HCT116 (cell line): Measurements from ENCODE around the gene TNFRSF12A. TPM values are rescaled to one million over a fixed set of nuclear protein-coding genes. Genes with fewer than 3 reads are reported as not detected.

Experiments used
- ATAC-seq: fragments of 200-7000 bp; cut with Tn5 transposase; 2 replicates; pipeline ENCODE4 v1.9.1; 2020; ENCODE audit warnings: mild to moderate bottlenecking, moderate library complexity
- BruUV-seq: library from RNA; stranded (reverse); fragments of 400-500 nt; replicated peaks from 2 replicates; lab custom pipeline; 2021; lab: Mats Ljungman, UMichigan
- CTCF ChIA-PET: fragments of 300-600 bp; sonication (Branson Sonifier 250); formaldehyde crosslinking; loops from one replicate; lab custom pipeline; 2021; ENCODE audit warnings: antibody characterized with exemption; lab: Charles Lee
- POLR2A ChIA-PET: fragments of 300-600, 350-600 bp; sonication (Branson Sonifier 250); formaldehyde crosslinking; loops from one replicate; lab custom pipeline; 2021; ENCODE audit warnings: antibody characterized with exemption; lab: Charles Lee
- RAD21 ChIA-PET, 2 experiments: fragments of 300-600 bp; sonication (Branson Sonifier 250); formaldehyde crosslinking; loops; one replicate each; lab custom pipeline; 2023; ENCODE audit warnings: low total read pairs in 2 of 2; ENCODE audit not compliant: uncharacterized antibody in 2 of 2, unreplicated experiment in 2 of 2, low non-redundant PET in 1 of 2; lab: Charles Lee
- DNase-seq: peaks from one replicate; pipeline ENCODE4 v3.0.0-alpha.2; 2010; ENCODE audit warnings: low read depth, low spot score
- H2AFZ ChIP-seq: fragments of 200-600 bp; shearing (Covaris generic), sonication (generic); 2 replicates; pipeline ENCODE4 v1.6.1; 2017; ENCODE audit warnings: low read depth, mixed run types, mixed read lengths, antibody characterized with exemption, low read length; ENCODE audit not compliant: poor library complexity, severe bottlenecking
- H3K27ac ChIP-seq: 2 replicates; pipeline ENCODE4 v1.5.1; 2012; ENCODE audit warnings: low read depth, low read length
- H3K27me3 ChIP-seq: fragments of 200-600 bp; sonication (generic); 2 replicates; pipeline ENCODE4 v1.6.1; 2016; ENCODE audit warnings: mixed run types, low read length, mixed read lengths; ENCODE audit not compliant: insufficient read depth
- H3K36me3 ChIP-seq, 2 experiments: fragments of 200-500 bp in 1 of 2; fragments of 200-600 bp in 1 of 2; sonication (Bioruptor generic) in 1 of 2; sonication (generic) in 1 of 2; 2 replicates each; pipeline versions ENCODE4 v1.5.1 to v1.6.1; 2014 to 2016; ENCODE audit warnings: low read length in 2 of 2, inconsistent platforms in 1 of 2, mixed read lengths in 1 of 2, mixed run types in 1 of 2; ENCODE audit not compliant: insufficient read depth in 2 of 2, control insufficient read depth in 1 of 2
- H3K4me1 ChIP-seq, 2 experiments: fragments of 200-600 bp in 1 of 2; sonication (generic) in 1 of 2; 2 replicates each; pipeline versions ENCODE4 v1.5.1 to v1.6.1; 2012 to 2017; ENCODE audit warnings: low read length in 2 of 2, inconsistent platforms in 1 of 2, mild to moderate bottlenecking in 1 of 2, mixed read lengths in 1 of 2, mixed run types in 1 of 2, moderate library complexity in 1 of 2; ENCODE audit not compliant: insufficient read depth in 2 of 2, control insufficient read depth in 1 of 2
- H3K4me2 ChIP-seq: fragments of 200-600 bp; sonication (generic); 2 replicates; pipeline ENCODE4 v1.6.1; 2017; ENCODE audit warnings: mixed run types, low read length, mixed read lengths
- H3K4me3 ChIP-seq, 2 experiments: fragments of 200-600 bp in 1 of 2; sonication (generic) in 1 of 2; replicated peaks in 1 of 2; 2 replicates each; pipeline ENCODE4 v1.5.1; 2011 to 2016; ENCODE audit warnings: low read length in 2 of 2, control low read depth in 1 of 2, low read depth in 1 of 2, mild to moderate bottlenecking in 1 of 2, mixed read lengths in 1 of 2, mixed run types in 1 of 2
- H3K79me2 ChIP-seq: fragments of 200-600 bp; sonication (generic); 2 replicates; pipeline ENCODE4 v1.6.1; 2017; ENCODE audit warnings: mild to moderate bottlenecking, mixed run types, low read length, moderate library complexity, mixed read lengths; ENCODE audit not compliant: insufficient read depth
- H3K9ac ChIP-seq: fragments of 200-600 bp; sonication (generic); 2 replicates; pipeline ENCODE4 v1.6.1; 2016; ENCODE audit warnings: low read length, mixed read lengths
- H3K9me2 ChIP-seq: fragments of 200-600 bp; sonication (generic), shearing (Covaris generic); 2 replicates; pipeline ENCODE4 v1.6.1; 2017; ENCODE audit warnings: mixed run types, mild to moderate bottlenecking, moderate library complexity; ENCODE audit not compliant: insufficient read depth
- H3K9me3 ChIP-seq, 2 experiments: fragments of 200-500 bp in 1 of 2; fragments of 200-600 bp in 1 of 2; sonication (Bioruptor generic) in 1 of 2; sonication (generic) in 1 of 2; 2 replicates each; pipeline ENCODE4 v1.6.1; 2014 to 2017; ENCODE audit warnings: low read length in 2 of 2, mixed read lengths in 2 of 2, inconsistent platforms in 1 of 2, low read depth in 1 of 2, mild to moderate bottlenecking in 1 of 2, mixed run types in 1 of 2, moderate library complexity in 1 of 2; ENCODE audit not compliant: control insufficient read depth in 1 of 2, insufficient read depth in 1 of 2
- H4K20me1 ChIP-seq: fragments of 200-600 bp; sonication (generic), shearing (Covaris generic); 2 replicates; pipeline ENCODE4 v1.6.1; 2017; ENCODE audit warnings: mixed run types, mild to moderate bottlenecking, moderate library complexity; ENCODE audit not compliant: insufficient read depth
- CEBPB ChIP-seq: IDR thresholded peaks from 2 replicates; pipeline ENCODE4 v1.6.1; 2012; ENCODE audit warnings: low read depth
- EGR1 ChIP-seq: IDR thresholded peaks from 2 replicates; pipeline ENCODE4 v1.6.1; 2012; ENCODE audit warnings: low read depth
- ELF1 ChIP-seq: IDR thresholded peaks from 2 replicates; pipeline ENCODE4 v1.6.1; 2012; ENCODE audit warnings: low read depth, borderline replicate concordance
- EZH2 ChIP-seq: fragments of 200-600 bp; sonication (generic); IDR thresholded peaks from 2 replicates; pipeline ENCODE4 v1.6.1; 2017; ENCODE audit warnings: antibody characterized with exemption, mixed run types
- EZH2phosphoT487 ChIP-seq: fragments of 200-600 bp; IDR thresholded peaks from 2 replicates; pipeline ENCODE4 v1.6.1; 2018; ENCODE audit warnings: antibody characterized with exemption, borderline replicate concordance
- POLR2AphosphoS5 ChIP-seq: IDR thresholded peaks from 2 replicates; pipeline ENCODE4 v1.6.1; 2011; ENCODE audit warnings: mild to moderate bottlenecking, low read depth, low read length, moderate library complexity
- intact Hi-C: fragments of 100-400 bp; cut with micrococcal nuclease; formaldehyde crosslinking; loops from 2 replicates; pipeline ENCODE4 v1.10.0; 2022
- total RNA-seq: library from RNA; stranded (reverse); gene quantifications from one replicate; pipeline ENCODE4 v1.2.1, GENCODE V29; 2021; ENCODE audit not compliant: unreplicated experiment
- TF ChIP-seq, protein P1 (sequence below), 3 experiments: fragments of 200-600 bp in 1 of 3; sonication (generic) in 1 of 3; IDR thresholded peaks in 2 of 3; conservative IDR thresholded peaks in 1 of 3; 2 replicates each; pipeline ENCODE4 v1.5.1; 2012 to 2017; ENCODE audit warnings: low read depth in 2 of 3, low read length in 2 of 3, antibody characterized with exemption in 1 of 3, borderline replicate concordance in 1 of 3, control low read depth in 1 of 3, mild to moderate bottlenecking in 1 of 3, mixed read lengths in 1 of 3, mixed run types in 1 of 3, moderate library complexity in 1 of 3; ENCODE audit not compliant: insufficient read depth in 1 of 3
- TF ChIP-seq, protein P2 (sequence below): IDR thresholded peaks from 2 replicates; pipeline ENCODE4 v1.6.1; 2012
- TF ChIP-seq, protein P3 (sequence below): IDR thresholded peaks from 2 replicates; pipeline ENCODE4 v1.6.1; 2011; ENCODE audit warnings: mild to moderate bottlenecking, low read length, moderate library complexity; ENCODE audit not compliant: insufficient replicate concordance; ENCODE audit errors: extremely low read depth
- TF ChIP-seq, protein P4 (sequence below): IDR thresholded peaks from 2 replicates; pipeline ENCODE4 v1.6.1; 2012
- TF ChIP-seq, protein P5 (sequence below): IDR thresholded peaks from 2 replicates; pipeline ENCODE4 v1.6.1; 2012; ENCODE audit warnings: low read depth

The TNFRSF12A gene
- total RNA-seq, 1 experiment from 2014 or later, result 188 TPM

DNA sequence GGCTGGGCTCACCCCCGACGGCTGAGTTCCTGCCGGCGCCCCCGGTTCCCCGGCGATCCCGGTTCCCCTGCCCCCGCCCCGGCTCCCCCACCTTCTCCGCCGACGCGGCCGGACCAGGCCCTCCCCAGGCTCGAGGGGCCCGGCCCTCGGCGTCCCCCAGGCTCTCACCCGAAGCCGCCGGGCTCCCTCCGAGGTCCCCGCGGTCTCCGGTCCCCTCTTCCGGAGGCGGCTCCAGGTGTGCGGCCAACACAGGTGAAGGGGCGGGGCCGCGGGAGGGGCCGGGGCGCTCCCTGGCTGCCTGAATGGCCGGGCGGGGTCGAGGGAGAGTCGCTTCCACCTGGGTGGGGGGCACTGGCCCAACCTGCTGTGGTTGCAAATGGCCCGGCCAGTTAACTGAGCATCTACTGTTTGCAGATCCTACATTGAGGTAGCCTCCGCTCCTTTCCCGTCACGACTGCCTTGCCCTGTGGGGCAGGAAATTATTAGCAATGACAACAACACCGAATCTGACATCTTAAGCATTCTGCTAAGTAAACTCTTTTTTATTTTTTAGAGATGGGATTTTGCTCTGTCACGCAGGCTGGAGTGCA lies 16.7 kb downstream of the TNFRSF12A start, which contains the start of gene BICDL2:
Gene BICDL2, minus strand, starts transcription at position 219 of the 590 bp plus-strand sequence. CDS start 1,448 bp downstream, outside the sequence.
- DNase-seq, result no peak
- Histone ChIP-seq H3K4me2 (peak within 1 kb of the TSS; percentile 95), H3K9me3 (no peaks in the 10 kb centered on the region), H3K9me2 (no peaks in the 10 kb centered on the region), H2AFZ (peak within 1 kb of the TSS; percentile 41), H3K27me3 (no peaks in the 10 kb centered on the region), H3K36me3 (no peaks in the 10 kb centered on the region), H3K4me1 (peaks cover 19 to 52% of the 10 kb centered on the region in 2 experiments), H3K4me3 (peak within 1 kb of the TSS; percentile 61 to 76), H3K27ac (peak within 1 kb of the TSS; percentile 26; the same call in 1 of the 2 replicates), H3K79me2 (no peaks in the 10 kb centered on the region), H4K20me1 (no peaks in the 10 kb centered on the region), H3K9ac (peak within 1 kb of the TSS; percentile 75)
- peak; percentile 69 for ATAC-seq
- CTCF ChIA-PET, result interaction anchor here (1.0 kb wide), 1 partner anchor 9 kb away, joined by 8 read pairs; no protein-coding TSS in a partner anchor
- RAD21 ChIA-PET, result no interaction called here
- BruUV-seq, result no TSS peak
- POLR2A ChIA-PET, result interaction anchor here (0.6 kb wide), 1 partner anchor 93 kb away, joined by 3 read pairs; no protein-coding TSS in a partner anchor
- intact Hi-C loops, result no loop called here
- TF ChIP-seq EGR1 (no peak), ELF1 (no peak), CEBPB (no peak), EZH2phosphoT487 (no peak), POLR2AphosphoS5 (peak; percentile 74), EZH2 (no peak)
- TF ChIP-seq, protein P1, sequence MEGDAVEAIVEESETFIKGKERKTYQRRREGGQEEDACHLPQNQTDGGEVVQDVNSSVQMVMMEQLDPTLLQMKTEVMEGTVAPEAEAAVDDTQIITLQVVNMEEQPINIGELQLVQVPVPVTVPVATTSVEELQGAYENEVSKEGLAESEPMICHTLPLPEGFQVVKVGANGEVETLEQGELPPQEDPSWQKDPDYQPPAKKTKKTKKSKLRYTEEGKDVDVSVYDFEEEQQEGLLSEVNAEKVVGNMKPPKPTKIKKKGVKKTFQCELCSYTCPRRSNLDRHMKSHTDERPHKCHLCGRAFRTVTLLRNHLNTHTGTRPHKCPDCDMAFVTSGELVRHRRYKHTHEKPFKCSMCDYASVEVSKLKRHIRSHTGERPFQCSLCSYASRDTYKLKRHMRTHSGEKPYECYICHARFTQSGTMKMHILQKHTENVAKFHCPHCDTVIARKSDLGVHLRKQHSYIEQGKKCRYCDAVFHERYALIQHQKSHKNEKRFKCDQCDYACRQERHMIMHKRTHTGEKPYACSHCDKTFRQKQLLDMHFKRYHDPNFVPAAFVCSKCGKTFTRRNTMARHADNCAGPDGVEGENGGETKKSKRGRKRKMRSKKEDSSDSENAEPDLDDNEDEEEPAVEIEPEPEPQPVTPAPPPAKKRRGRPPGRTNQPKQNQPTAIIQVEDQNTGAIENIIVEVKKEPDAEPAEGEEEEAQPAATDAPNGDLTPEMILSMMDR (IDR thresholded peaks at IDR 0.05 in 2 of 3, conservative IDR thresholded peaks at IDR 0.05 in 1 of 3; ENCODE audit: borderline replicate concordance in 1 of 3, insufficient read depth in 1 of 3, low read depth in 2 of 3, low read length in 2 of 3), result no peak
- TF ChIP-seq, protein P2, sequence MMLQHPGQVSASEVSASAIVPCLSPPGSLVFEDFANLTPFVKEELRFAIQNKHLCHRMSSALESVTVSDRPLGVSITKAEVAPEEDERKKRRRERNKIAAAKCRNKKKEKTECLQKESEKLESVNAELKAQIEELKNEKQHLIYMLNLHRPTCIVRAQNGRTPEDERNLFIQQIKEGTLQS, result no peak
- TF ChIP-seq, protein P3, sequence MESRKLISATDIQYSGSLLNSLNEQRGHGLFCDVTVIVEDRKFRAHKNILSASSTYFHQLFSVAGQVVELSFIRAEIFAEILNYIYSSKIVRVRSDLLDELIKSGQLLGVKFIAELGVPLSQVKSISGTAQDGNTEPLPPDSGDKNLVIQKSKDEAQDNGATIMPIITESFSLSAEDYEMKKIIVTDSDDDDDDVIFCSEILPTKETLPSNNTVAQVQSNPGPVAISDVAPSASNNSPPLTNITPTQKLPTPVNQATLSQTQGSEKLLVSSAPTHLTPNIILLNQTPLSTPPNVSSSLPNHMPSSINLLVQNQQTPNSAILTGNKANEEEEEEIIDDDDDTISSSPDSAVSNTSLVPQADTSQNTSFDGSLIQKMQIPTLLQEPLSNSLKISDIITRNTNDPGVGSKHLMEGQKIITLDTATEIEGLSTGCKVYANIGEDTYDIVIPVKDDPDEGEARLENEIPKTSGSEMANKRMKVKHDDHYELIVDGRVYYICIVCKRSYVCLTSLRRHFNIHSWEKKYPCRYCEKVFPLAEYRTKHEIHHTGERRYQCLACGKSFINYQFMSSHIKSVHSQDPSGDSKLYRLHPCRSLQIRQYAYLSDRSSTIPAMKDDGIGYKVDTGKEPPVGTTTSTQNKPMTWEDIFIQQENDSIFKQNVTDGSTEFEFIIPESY, result no peak
- TF ChIP-seq, protein P4, sequence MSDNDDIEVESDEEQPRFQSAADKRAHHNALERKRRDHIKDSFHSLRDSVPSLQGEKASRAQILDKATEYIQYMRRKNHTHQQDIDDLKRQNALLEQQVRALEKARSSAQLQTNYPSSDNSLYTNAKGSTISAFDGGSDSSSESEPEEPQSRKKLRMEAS, result 0 out of 2 replicates have a peak, but pooled peaks have one; percentile 19
- TF ChIP-seq, protein P5, sequence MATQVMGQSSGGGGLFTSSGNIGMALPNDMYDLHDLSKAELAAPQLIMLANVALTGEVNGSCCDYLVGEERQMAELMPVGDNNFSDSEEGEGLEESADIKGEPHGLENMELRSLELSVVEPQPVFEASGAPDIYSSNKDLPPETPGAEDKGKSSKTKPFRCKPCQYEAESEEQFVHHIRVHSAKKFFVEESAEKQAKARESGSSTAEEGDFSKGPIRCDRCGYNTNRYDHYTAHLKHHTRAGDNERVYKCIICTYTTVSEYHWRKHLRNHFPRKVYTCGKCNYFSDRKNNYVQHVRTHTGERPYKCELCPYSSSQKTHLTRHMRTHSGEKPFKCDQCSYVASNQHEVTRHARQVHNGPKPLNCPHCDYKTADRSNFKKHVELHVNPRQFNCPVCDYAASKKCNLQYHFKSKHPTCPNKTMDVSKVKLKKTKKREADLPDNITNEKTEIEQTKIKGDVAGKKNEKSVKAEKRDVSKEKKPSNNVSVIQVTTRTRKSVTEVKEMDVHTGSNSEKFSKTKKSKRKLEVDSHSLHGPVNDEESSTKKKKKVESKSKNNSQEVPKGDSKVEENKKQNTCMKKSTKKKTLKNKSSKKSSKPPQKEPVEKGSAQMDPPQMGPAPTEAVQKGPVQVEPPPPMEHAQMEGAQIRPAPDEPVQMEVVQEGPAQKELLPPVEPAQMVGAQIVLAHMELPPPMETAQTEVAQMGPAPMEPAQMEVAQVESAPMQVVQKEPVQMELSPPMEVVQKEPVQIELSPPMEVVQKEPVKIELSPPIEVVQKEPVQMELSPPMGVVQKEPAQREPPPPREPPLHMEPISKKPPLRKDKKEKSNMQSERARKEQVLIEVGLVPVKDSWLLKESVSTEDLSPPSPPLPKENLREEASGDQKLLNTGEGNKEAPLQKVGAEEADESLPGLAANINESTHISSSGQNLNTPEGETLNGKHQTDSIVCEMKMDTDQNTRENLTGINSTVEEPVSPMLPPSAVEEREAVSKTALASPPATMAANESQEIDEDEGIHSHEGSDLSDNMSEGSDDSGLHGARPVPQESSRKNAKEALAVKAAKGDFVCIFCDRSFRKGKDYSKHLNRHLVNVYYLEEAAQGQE, result no peak
